GM12873 (cell line): ENCODE data around the gene TNNI3.

ENCODE experiments used
- CTCF ChIP-seq: IDR thresholded peaks from 2 replicates; pipeline ENCODE4 v1.5.1; 2012; ENCODE audit warnings: low read depth, mild to moderate bottlenecking, moderate library complexity, low read length, control low read depth; ENCODE audit not compliant: insufficient read depth; ENCODE audit errors: missing control alignments

Gene TNNI3

GRCh38 chr19:55112777-55113569 lies 44.6 kb downstream of the TNNI3 start:
- peak; percentile 20 for TF ChIP-seq CTCF

- TF ChIP-seq CTCF = no peak
Measured at GRCh38 chr19:55112246-55112776, 45.2 kb downstream of the TNNI3 start.

GRCh38 chr19:55111238-55111831 lies 46.2 kb downstream of the TNNI3 start:
- TF ChIP-seq CTCF = no peak

- TF ChIP-seq CTCF = no peak
Measured at GRCh38 chr19:55109527-55110291, 47.8 kb downstream of the TNNI3 start.

- no peak for TF ChIP-seq CTCF
Measured at GRCh38 chr19:55106591-55106990, 50.9 kb downstream of the TNNI3 start.

- TF ChIP-seq CTCF = no peak
Measured at GRCh38 chr19:55105237-55105636, 52.3 kb downstream of the TNNI3 start.

GRCh38 chr19:55103190-55103589 lies 54.3 kb downstream of the TNNI3 start:
- no peak for TF ChIP-seq CTCF
